Activated T-helper 2 cell treated with anti-CD3 and anti-CD28 coated beads, Interferon-gamma antibody, Interleukin-2, Interleukin-4, amounts not matched to agents 10 μg/mL and 5 μg/mL and 100 μg/mL, durations not matched to agents 14 hours and 24 hours and 36 hours (primary cell): ENCODE measurements around the gene UNK. TPM values are rescaled to one million over a fixed set of nuclear protein-coding genes. Genes with fewer than 3 reads are reported as not detected.
A peak's percentile ranks its signal among the peaks of the same experiment; 100 is the strongest.
"Not testable (repeated sequence)": the region's sequence is repeated elsewhere in the genome, so short reads cannot be mapped to it uniquely, and the experiment has no call there.

ENCODE experiments used
- DNase-seq: peaks from one replicate; pipeline ENCODE4 v3.0.0; 2021; ENCODE audit warnings: low spot score
- H3K27ac Mint-ChIP-seq: one replicate; pipeline ENCODE4 v1.8.0; 2021; ENCODE audit warnings: mixed read lengths
- H3K27me3 Mint-ChIP-seq: one replicate; pipeline ENCODE4 v1.8.0; 2021; ENCODE audit warnings: low read depth, mixed read lengths
- H3K36me3 Mint-ChIP-seq: one replicate; pipeline ENCODE4 v1.8.0; 2021; ENCODE audit warnings: low read depth, mixed read lengths
- H3K4me1 Mint-ChIP-seq: one replicate; pipeline ENCODE4 v1.8.0; 2021; ENCODE audit warnings: low read depth, mixed read lengths
- H3K4me3 Mint-ChIP-seq: one replicate; pipeline ENCODE4 v1.8.0; 2021; ENCODE audit warnings: low read depth, mild to moderate bottlenecking, moderate library complexity, mixed read lengths
- H3K9me3 Mint-ChIP-seq: one replicate; pipeline ENCODE4 v1.8.0; 2021; ENCODE audit warnings: mixed read lengths
- intact Hi-C: fragments of 100-400 bp; cut with micrococcal nuclease; formaldehyde crosslinking; loops from one replicate; pipeline ENCODE4 v1.15.1; 2023
- total RNA-seq: library from RNA; stranded (reverse); gene quantifications from 2 replicates; pipeline ENCODE4 v1.2.3, GENCODE V29; 2022

Gene UNK
- total RNA-seq, 1 donor from 2014 or later: 26.8 TPM

GRCh38 chr17:75769536-75769935, 15.1 kb upstream of the UNK start:
- H3K27me3 Mint-ChIP-seq: peaks cover 3% of the 10 kb centered on the region
- H3K27ac Mint-ChIP-seq: no peak overlapping the region
- no peaks in the 10 kb centered on the region for H3K36me3 Mint-ChIP-seq
- peaks cover 4% of the 10 kb centered on the region for H3K4me1 Mint-ChIP-seq
- no peak overlapping the region for H3K4me3 Mint-ChIP-seq
- no peaks in the 10 kb centered on the region for H3K9me3 Mint-ChIP-seq
- no peak for DNase-seq
- intact Hi-C loops: no loop called here

- DNase-seq: no peak
- H3K9me3 Mint-ChIP-seq: no peaks in the 10 kb centered on the region
- peaks cover 13% of the 10 kb centered on the region for H3K36me3 Mint-ChIP-seq
- no peak overlapping the region for H3K4me3 Mint-ChIP-seq
- H3K27ac Mint-ChIP-seq: no peak overlapping the region
- peaks cover 6% of the 10 kb centered on the region for H3K4me1 Mint-ChIP-seq
- intact Hi-C loops: no loop called here
- peaks cover 3% of the 10 kb centered on the region for H3K27me3 Mint-ChIP-seq
These were observed 13.0 kb upstream of the UNK start for GRCh38 chr17:75771334-75772281.

GRCh38 chr17:75773121-75773807, 11.3 kb upstream of the UNK start:
- Mint-ChIP-seq H3K4me3 (no peak overlapping the region), H3K4me1 (peaks cover 20% of the 10 kb centered on the region), H3K9me3 (no peaks in the 10 kb centered on the region), H3K27ac (no peak overlapping the region), H3K36me3 (peaks cover 30% of the 10 kb centered on the region), H3K27me3 (no peaks in the 10 kb centered on the region)
- no peak for DNase-seq
- intact Hi-C loops: no loop called here

- no peak for DNase-seq
- Mint-ChIP-seq H3K27ac (no peak overlapping the region), H3K27me3 (no peaks in the 10 kb centered on the region), H3K4me3 (no peak overlapping the region), H3K4me1 (peaks cover 20% of the 10 kb centered on the region), H3K36me3 (peaks cover 36% of the 10 kb centered on the region), H3K9me3 (no peaks in the 10 kb centered on the region)
- intact Hi-C loops: no loop called here
These were observed 10.7 kb upstream of the UNK start for GRCh38 chr17:75773808-75774470.

GRCh38 chr17:75774471-75774990, 10.1 kb upstream of the UNK start:
- Mint-ChIP-seq H3K27me3 (no peaks in the 10 kb centered on the region), H3K4me1 (peaks cover 20% of the 10 kb centered on the region), H3K4me3 (no peak overlapping the region), H3K9me3 (no peaks in the 10 kb centered on the region), H3K27ac (peak overlapping the region; percentile 62), H3K36me3 (peaks cover 38% of the 10 kb centered on the region)
- DNase-seq: no peak
- intact Hi-C loops: no loop called here

GRCh38 chr17:75774991-75775668, 9.5 kb upstream of the UNK start:
- intact Hi-C loops: loop anchor here (5.0 kb wide), 1 partner anchor 952 kb away; the partner anchor contains the start of genes JMJD6 and METTL23
- Mint-ChIP-seq H3K9me3 (no peaks in the 10 kb centered on the region), H3K27me3 (no peaks in the 10 kb centered on the region), H3K4me3 (peak overlapping the region; percentile 30), H3K36me3 (peaks cover 41% of the 10 kb centered on the region), H3K4me1 (peaks cover 24% of the 10 kb centered on the region), H3K27ac (peak overlapping the region; percentile 52)
- DNase-seq: no peak

- peak overlapping the region; percentile 42 for H3K27ac Mint-ChIP-seq
- H3K4me3 Mint-ChIP-seq: peak overlapping the region; percentile 97
- H3K4me1 Mint-ChIP-seq: peaks cover 25% of the 10 kb centered on the region
- intact Hi-C loops: loop anchor here (5.0 kb wide), 1 partner anchor 951 kb away; the partner anchor contains the start of genes JMJD6 and METTL23
- no peak for DNase-seq
- peaks cover 41% of the 10 kb centered on the region for H3K36me3 Mint-ChIP-seq
- no peaks in the 10 kb centered on the region for H3K9me3 Mint-ChIP-seq
- no peaks in the 10 kb centered on the region for H3K27me3 Mint-ChIP-seq
These were observed 8.0 kb upstream of the UNK start for GRCh38 chr17:75776386-75777295.

- peak overlapping the region; percentile 10 for H3K27ac Mint-ChIP-seq
- H3K27me3 Mint-ChIP-seq: no peaks in the 10 kb centered on the region
- no peaks in the 10 kb centered on the region for H3K9me3 Mint-ChIP-seq
- peak overlapping the region; percentile 97 for H3K4me3 Mint-ChIP-seq
- DNase-seq: no peak
- peaks cover 41% of the 10 kb centered on the region for H3K36me3 Mint-ChIP-seq
- H3K4me1 Mint-ChIP-seq: peaks cover 25% of the 10 kb centered on the region
- intact Hi-C loops: loop anchor here (5.0 kb wide), 1 partner anchor 950 kb away; the partner anchor contains the start of genes JMJD6 and METTL23
These were observed 7.2 kb upstream of the UNK start for GRCh38 chr17:75777296-75777922.

GRCh38 chr17:75778066-75778860, 6.3 kb upstream of the UNK start:
- not testable (repeated sequence) for DNase-seq, H3K27me3 Mint-ChIP-seq, H3K9me3 Mint-ChIP-seq
- Mint-ChIP-seq H3K27ac (peak overlapping the region; percentile 80), H3K4me3 (peak overlapping the region; percentile 97), H3K36me3 (peaks cover 41% of the 10 kb centered on the region), H3K4me1 (peaks cover 29% of the 10 kb centered on the region)
- intact Hi-C loops: loop anchor here (2.0 to 5.0 kb wide), 2 partner anchors 13 to 949 kb away; partner anchors contain the start of genes GALK1, JMJD6 and METTL23

GRCh38 chr17:75778861-75779249, 5.8 kb upstream of the UNK start:
- H3K4me1 Mint-ChIP-seq: peaks cover 35% of the 10 kb centered on the region
- peaks cover 41% of the 10 kb centered on the region for H3K36me3 Mint-ChIP-seq
- no peaks in the 10 kb centered on the region for H3K27me3 Mint-ChIP-seq
- peak; percentile 73 for DNase-seq
- peak overlapping the region; percentile 97 for H3K4me3 Mint-ChIP-seq
- intact Hi-C loops: loop anchor here (1.0 to 5.0 kb wide), 3 partner anchors 14 to 948 kb away; partner anchors contain the start of genes GALK1, JMJD6, METTL23 and WBP2
- no peaks in the 10 kb centered on the region for H3K9me3 Mint-ChIP-seq
- peak overlapping the region; percentile 80 for H3K27ac Mint-ChIP-seq
